ENCODE data around the gene GALNT2.

Gene GALNT2

GRCh38 chr1:230091473-230092231 lies 24.6 kb downstream of the GALNT2 start:
- no peak for DNase-seq (ENCODE audit: low read depth in 2 of 2)

GRCh38 chr1:230094746-230095145 lies 27.7 kb downstream of the GALNT2 start:
- DNase-seq (ENCODE audit: low read depth in 2 of 2), result no peak

- DNase-seq (ENCODE audit: low read depth in 2 of 2), result no peak
These were observed 28.9 kb downstream of the GALNT2 start for GRCh38 chr1:230095938-230096337.

GRCh38 chr1:230097370-230097769 lies 30.3 kb downstream of the GALNT2 start:
- DNase-seq (ENCODE audit: low read depth in 2 of 2), result no peak

GRCh38 chr1:230098723-230099122 lies 31.7 kb downstream of the GALNT2 start:
- no peak for DNase-seq (ENCODE audit: low read depth in 2 of 2)

GRCh38 chr1:230099465-230099864 lies 32.4 kb downstream of the GALNT2 start:
- no peak for DNase-seq (ENCODE audit: low read depth in 2 of 2)

- DNase-seq (ENCODE audit: low read depth in 2 of 2), result no peak
These were observed 33.9 kb downstream of the GALNT2 start for GRCh38 chr1:230100932-230101331.

GRCh38 chr1:230101556-230101955 lies 34.5 kb downstream of the GALNT2 start:
- no peak for DNase-seq (ENCODE audit: low read depth in 2 of 2)

GRCh38 chr1:230102046-230102445 lies 35.0 kb downstream of the GALNT2 start:
- DNase-seq (ENCODE audit: low read depth in 2 of 2), result no peak

- DNase-seq (ENCODE audit: low read depth in 2 of 2), result no peak
These were observed 35.4 kb downstream of the GALNT2 start for GRCh38 chr1:230102472-230102871.

- DNase-seq (ENCODE audit: low read depth in 2 of 2), result no peak
These were observed 36.5 kb downstream of the GALNT2 start for GRCh38 chr1:230103306-230104173.

- peak; percentile 99 for DNase-seq (ENCODE audit: low read depth in 2 of 2)
These were observed 37.6 kb downstream of the GALNT2 start for GRCh38 chr1:230104395-230105244.

GRCh38 chr1:230105245-230105753 lies 38.3 kb downstream of the GALNT2 start:
- DNase-seq (ENCODE audit: low read depth in 2 of 2), result no peak

- DNase-seq (ENCODE audit: low read depth in 2 of 2), result no peak
These were observed 39.0 kb downstream of the GALNT2 start for GRCh38 chr1:230105754-230106625.

GRCh38 chr1:230107941-230108340 lies 40.9 kb downstream of the GALNT2 start:
- DNase-seq (ENCODE audit: low read depth in 2 of 2), result no peak

- no peak for DNase-seq (ENCODE audit: low read depth in 2 of 2)
These were observed 41.5 kb downstream of the GALNT2 start for GRCh38 chr1:230108580-230108979.

- DNase-seq (ENCODE audit: low read depth in 2 of 2), result no peak
These were observed 42.0 kb downstream of the GALNT2 start for GRCh38 chr1:230109066-230109465.

- no peak for DNase-seq (ENCODE audit: low read depth in 2 of 2)
These were observed 43.0 kb downstream of the GALNT2 start for GRCh38 chr1:230109895-230110667.

- no peak for DNase-seq (ENCODE audit: low read depth in 2 of 2)
These were observed 43.9 kb downstream of the GALNT2 start for GRCh38 chr1:230110971-230111370.

GRCh38 chr1:230112131-230112701 lies 45.2 kb downstream of the GALNT2 start:
- DNase-seq (ENCODE audit: low read depth in 2 of 2), result no peak

All from fibroblast of skin of left quadriceps (primary cell).